GM12873 (cell line): ENCODE measurements around the gene NR2E3.

ENCODE experiments used
- TF ChIP-seq, protein P1 (sequence below): IDR thresholded peaks from 2 replicates; pipeline ENCODE4 v1.5.1; 2012; ENCODE audit warnings: low read depth, mild to moderate bottlenecking, moderate library complexity, low read length, control low read depth; ENCODE audit not compliant: insufficient read depth; ENCODE audit errors: missing control alignments

The NR2E3 gene

DNA sequence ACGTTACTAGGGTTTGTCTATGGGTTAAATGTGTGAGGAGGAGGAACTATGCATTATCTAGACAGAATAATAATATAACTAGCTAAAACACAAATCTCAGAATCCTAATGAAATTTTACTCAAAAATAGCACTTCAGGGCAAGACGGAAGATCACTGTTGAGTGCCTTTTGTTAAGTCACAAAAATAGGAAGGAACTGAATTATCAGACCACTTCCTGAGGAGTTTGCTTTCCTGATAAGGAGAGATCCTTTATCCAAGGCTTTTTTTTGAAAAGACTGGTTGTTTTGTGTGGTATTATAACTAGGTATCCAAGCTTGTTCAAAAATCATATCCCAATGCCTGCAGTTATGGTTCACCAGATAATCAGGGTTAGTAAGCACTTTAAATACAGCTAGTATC, 34.6 kb downstream of the NR2E3 start:
- TF ChIP-seq, protein P1, sequence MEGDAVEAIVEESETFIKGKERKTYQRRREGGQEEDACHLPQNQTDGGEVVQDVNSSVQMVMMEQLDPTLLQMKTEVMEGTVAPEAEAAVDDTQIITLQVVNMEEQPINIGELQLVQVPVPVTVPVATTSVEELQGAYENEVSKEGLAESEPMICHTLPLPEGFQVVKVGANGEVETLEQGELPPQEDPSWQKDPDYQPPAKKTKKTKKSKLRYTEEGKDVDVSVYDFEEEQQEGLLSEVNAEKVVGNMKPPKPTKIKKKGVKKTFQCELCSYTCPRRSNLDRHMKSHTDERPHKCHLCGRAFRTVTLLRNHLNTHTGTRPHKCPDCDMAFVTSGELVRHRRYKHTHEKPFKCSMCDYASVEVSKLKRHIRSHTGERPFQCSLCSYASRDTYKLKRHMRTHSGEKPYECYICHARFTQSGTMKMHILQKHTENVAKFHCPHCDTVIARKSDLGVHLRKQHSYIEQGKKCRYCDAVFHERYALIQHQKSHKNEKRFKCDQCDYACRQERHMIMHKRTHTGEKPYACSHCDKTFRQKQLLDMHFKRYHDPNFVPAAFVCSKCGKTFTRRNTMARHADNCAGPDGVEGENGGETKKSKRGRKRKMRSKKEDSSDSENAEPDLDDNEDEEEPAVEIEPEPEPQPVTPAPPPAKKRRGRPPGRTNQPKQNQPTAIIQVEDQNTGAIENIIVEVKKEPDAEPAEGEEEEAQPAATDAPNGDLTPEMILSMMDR: no peak

DNA sequence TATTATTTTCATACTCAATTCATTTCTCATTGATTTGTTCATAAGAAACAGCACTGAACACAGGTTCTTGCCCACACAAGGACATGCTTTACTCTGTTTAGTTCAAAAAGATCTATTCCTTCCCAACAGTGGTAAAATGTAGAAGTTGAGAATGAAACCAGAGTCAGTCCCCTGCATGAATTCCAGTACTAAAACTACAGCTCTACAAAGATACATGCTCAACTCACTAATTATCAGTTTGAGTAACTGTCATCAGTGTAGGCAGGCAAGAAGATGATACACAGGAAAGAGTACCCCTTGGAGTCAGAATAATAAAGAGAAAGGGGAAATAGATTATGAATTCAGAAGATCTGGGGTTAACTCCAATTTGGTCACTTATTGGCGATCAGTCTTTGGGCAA, 43.2 kb downstream of the NR2E3 start:
- TF ChIP-seq, protein P1: no peak
